ENCODE results near the gene TMEM95.

Gene TMEM95

GRCh38 chr17:7404737-7405349, 49.9 kb downstream of the TMEM95 start:
- peak; percentile 25 for DNase-seq (ENCODE audit: low read depth)

DNA sequence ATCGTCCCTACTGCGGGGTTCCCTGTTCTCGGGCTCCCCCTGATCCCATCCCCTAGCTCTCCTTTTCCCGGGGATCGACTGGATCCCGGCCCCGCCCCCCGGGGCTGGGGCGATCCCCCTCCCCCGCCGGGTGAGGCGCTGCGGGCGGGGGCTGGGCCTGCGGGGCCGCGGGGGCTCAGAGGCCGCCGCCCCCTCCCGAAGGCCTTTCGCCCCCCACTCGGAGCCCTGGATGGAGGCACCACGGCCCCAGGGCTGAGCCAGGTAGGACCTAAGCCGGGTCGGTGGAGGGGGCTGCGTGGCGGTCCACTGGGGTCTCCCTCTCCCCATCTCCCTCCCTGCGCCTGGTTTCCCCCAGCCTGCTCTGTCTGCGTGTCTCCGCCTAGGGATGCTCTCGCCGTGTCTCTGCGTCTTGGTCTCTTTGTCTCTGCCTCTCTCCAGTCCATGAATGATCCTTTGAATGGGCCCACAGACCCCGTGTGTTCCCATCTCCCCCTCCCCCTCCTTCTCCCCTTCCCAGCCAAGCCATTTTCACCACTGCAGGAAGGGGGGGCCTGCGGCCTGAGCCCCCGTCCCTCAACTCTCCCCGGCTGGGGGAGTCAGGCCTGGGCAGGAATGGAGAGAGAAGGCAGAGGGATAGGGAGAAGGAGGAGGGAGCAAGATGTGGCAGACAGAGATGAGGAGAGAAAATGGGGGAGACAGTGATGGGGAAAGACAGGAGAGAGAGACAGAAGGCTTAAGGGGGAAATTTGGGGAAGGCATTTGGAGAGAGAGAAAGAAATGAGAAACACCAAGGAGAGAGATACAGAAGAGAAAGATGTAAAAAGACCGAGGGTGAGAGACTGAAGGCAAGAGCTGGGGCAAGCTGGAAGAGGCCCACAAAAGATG, 50.6 kb downstream of the TMEM95 start:
- no peak for DNase-seq (ENCODE audit: low read depth)

DNA sequence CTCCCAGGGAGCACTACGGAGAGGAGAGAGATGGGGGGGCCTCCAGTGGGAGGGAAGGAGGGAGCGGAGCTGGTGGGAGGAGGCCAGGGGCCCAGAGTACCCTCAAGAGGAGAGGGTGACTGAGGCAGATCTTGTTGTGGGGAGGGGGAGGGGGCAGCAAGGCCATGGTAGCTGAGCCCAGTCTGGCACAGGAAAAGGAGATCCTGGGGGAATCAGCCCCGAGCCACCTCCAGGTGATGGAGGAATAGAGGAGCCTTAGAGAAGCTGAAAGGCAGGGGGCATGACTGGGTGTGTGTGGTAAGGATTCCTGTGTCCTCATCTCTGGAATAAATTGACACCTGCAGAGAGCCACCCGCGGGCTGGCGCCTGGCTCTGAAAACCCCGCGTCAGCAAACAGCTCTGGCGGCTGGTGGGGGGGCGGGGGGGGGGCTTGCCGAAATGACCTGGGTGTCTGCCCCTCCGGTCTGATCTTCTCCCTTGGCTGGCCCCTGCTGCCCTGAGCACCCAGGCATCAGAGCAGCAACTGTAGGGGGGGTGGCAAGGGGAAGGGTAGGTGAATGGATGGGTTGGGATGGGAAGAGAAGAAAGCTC, 51.4 kb downstream of the TMEM95 start:
- no peak for DNase-seq (ENCODE audit: low read depth)

Data from fibroblast of gingiva (primary cell).